GM19193 (cell line): Measurements from ENCODE around the gene HERC3.

Experiments
- POLR2A ChIP-seq: IDR thresholded peaks from 4 replicates; pipeline ENCODE4 v1.6.1; 2011; ENCODE audit not compliant: insufficient read depth, insufficient read length; ENCODE audit errors: extremely low read depth

HERC3 gene

DNA sequence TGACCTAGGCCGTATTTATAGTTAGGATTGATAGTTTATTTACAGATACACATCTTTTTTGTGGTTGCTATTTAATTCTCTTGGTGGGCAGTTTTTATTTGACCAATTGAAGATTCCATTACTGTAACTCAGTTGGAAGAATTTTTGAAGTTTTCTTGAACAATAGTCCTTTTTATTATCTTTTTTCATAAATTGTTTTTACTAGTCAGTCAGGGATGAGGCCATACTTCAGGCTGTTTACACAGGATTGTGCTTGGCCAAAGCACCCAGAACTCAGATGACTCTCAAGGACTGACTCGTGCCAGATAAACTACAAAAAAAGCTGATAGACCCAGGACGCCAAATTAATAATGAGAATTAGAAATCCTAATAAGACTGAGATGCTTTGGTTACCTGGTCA is 7.0 kb downstream of the HERC3 start:
- TF ChIP-seq POLR2A: no peak

DNA sequence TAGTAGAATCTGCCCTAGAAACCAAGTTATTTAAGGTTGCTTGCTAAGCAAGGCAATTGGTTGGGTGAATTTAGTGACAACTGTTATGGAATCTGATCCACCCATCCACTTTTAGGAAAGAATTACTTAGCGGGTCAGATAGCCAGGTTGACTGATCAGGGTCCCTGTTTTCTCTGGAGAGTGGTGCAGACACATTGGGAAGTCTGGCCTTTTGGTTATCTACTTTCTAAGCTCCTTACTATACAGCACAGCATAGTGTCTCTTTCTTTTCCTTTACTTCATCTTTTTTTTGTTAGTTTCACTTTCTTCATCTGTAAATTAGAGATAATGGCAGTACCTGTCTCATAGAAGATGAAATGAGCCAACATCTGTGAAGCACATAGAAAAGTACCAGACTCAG is 7.4 kb downstream of the HERC3 start:
- TF ChIP-seq POLR2A: no peak

DNA sequence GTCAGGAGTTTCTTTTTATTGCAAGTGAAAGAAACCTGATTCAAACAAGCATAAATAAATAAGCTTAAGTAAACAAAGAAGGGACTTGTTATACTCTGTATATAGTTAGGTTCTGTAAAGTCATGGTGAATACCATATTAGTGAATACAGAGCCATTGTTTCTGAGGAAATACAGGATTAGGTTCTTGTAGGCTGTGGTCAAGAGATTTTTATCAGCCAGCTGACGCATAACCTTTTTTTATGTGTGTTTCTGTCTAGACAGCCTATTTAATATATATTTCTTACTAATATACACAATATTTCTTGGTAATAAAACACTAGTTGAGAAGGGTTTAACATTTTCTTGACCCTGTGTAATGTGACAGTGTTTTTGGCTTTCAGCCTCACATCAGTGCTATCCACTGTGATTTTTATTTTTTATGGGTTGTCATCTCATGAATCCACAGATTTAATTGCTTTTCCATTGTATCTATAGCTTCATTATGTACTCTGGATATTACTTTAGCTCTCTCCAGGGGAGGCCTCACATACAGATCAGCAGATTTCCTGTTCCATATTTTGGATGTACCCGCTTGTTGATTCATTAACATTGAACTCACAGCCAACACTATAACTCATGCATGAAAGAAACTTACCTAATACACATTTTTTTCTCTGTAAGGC is 8.0 kb downstream of the HERC3 start:
- no peak for TF ChIP-seq POLR2A

DNA sequence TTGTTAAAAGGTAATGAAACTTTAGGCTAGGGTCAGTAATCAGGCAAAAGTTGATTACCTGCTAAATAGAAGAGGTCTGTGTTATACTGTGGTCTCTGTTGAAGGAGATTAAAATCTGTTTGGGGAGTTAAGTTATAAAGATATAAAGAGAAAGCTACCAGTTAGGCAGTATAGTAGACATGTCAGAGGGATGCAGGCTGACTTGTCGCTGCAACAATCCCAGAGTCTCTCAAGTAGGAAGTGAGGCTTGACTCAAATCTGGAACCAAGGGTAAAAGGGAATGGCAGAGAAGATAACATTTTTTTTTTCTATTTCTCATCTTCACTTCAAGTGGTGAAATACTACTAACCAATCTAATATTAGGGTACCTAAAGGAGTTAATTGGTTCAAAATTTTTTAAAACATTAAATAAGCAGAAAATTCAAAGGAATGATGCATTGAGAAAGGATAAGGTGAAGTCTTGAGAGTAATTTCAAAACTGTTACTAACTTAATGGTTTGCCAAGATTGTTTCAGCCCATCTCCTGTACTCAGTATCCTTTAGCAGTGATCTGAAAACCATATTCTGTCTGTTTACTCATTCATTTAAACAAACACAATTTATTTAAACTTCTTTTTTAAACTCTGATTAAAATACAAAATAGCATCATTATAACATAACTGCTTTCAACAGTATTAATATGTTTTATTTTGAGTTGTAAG is 12.8 kb downstream of the HERC3 start:
- no peak for TF ChIP-seq POLR2A

DNA sequence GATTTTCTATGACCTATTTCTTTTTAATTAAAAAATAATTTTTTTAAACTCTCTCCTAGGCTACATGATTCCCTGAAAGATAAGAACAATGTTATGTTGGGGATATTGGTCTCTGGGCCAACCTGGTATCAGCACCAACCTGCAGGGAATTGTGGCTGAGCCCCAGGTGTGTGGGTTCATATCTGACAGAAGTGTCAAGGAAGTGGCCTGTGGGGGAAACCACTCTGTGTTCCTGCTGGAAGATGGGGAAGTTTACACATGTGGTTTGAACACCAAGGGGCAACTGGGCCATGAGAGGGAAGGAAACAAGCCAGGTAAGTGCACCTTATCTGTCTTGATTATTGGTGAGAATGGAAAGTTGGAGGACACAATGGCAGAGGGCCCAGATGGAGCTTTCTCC is 13.5 kb downstream of the HERC3 start:
- no peak for TF ChIP-seq POLR2A

DNA sequence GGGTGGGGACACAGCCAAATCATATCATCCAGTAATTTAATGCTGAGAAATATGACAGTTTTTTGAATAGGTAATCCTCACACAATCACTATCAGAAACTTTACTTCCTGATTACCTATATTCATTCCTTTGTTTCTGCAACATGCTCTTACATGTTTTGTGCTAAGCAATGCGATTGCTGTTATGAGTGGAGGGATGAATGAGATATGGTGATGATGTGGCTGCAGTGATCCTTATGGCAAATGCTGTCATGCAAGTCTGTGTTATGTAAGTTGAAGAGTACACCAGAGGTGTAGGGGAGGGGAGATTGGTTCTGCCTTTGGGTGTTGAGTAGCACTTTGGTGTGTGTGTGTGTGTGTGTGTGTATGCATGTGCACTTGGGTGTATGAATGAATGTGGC is 14.6 kb downstream of the HERC3 start:
- TF ChIP-seq POLR2A: no peak

DNA sequence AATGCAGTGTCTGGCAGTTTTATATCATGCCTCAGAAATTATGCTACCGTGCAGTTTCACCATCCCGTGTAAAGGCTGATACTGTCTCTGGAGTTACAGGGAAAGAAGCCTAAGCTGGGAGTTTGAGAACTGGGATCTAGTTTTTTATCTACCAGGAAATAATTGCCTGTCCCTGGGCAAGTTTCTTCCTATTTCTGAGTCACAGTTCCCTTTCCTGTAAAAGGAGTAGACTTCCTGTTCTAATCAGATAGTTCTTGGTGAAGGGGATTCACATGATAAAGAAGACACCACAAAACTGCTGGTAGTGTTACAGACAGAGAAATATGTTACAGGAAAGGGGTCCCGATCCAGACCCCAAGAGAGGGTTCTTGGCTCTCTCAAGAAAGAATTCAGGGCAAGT is 17.1 kb downstream of the HERC3 start:
- no peak for TF ChIP-seq POLR2A

DNA sequence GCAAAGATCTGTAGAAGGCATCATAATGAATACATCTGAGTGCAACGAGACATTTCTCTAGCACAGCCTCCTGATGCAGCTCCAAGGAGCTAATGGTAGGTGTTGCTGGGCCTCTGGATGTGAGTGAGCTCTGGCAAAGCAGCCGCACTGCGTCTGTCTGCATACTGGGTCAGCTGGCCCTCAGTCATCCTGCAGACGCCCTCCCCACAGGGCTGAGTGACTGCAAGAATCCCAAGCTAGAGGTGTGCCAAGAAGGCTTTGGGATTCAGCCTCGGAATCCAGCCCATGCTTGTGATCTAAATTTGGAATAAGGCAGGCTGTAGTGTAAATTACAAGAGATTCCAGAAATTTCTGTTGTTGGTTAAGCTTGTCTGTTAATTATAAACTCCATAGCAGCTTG is 18.5 kb downstream of the HERC3 start:
- no peak for TF ChIP-seq POLR2A

DNA sequence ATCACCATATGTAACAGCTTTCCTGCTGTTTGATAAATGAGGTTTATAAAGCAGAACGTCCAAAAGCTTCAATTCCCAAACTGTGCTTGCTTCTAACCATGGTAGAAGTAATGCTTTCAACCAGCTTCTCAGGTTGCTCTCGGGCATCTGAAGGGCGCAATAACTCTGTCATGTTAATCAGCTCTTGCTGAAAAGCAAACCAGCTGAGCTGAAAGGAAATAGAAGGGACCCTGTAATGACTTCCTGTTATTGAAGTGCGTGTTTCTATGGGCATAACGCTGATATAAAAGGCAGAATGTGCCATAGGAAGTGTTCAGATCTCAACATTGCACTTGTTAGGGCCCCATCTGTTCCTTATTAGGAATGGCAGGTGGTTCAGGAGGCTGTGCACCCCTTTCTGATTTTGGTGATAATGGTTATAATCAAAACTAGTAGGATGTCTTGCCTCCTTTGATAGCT is 21.2 kb downstream of the HERC3 start:
- TF ChIP-seq POLR2A: no peak

DNA sequence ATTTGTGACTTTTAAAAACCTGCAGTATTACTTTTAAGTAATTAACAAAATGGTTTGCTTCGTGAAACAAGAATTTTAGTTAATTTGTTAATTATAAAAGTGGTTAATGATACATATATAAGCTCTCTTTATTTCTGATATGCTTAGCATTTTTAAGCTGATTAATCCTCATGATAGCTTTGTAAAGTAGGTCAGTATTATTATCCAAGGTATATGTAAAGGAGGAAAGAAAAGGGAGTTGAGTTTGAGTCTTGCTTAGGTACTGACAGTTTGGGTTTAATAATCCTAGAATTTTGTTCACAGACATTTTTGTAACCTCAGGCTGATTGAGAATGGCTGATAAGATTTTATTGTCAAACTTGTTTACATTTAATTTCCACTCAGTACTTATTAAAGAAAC is 21.8 kb downstream of the HERC3 start:
- no peak for TF ChIP-seq POLR2A

DNA sequence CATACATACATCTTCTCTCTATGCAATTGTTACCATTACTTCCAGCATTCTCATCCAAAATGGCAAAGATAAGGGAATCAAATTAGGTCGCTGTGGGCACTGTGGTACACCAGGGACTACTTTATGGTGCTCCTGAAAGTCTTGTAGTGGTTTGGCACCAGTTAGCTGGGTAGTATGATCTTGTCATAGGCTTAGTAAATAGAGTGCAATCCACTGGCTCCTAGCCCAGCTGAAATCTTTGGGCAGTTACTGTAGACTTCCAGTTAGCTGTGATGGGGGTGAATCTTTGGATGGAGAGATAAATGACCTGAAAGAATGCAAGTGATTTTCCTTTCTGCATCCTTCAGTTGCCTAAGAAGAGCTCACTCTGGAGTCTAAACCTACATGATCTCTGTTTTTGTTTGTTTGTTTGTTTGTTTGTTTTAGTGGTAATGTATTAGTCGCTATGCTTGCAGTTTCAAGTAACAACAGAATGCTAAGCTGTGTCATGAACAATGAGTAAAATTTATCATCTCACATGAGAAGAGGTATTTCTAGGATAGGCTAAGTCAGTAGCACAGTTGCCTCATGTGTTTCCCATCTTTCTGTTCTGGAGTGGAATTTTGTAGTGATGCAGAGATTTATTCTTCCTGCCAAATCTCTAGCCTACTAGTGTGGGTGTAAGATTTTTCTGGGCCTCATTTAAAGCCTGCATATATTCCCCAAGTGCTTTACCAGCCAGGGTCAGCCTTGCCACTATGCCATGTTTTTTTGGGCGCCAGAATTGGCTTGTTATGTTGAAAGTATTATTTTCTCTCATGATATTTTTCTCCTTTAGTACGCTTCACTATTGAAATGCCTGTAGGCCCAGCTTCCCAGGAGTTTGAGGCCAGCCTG is 24.2 kb downstream of the HERC3 start:
- no peak for TF ChIP-seq POLR2A

DNA sequence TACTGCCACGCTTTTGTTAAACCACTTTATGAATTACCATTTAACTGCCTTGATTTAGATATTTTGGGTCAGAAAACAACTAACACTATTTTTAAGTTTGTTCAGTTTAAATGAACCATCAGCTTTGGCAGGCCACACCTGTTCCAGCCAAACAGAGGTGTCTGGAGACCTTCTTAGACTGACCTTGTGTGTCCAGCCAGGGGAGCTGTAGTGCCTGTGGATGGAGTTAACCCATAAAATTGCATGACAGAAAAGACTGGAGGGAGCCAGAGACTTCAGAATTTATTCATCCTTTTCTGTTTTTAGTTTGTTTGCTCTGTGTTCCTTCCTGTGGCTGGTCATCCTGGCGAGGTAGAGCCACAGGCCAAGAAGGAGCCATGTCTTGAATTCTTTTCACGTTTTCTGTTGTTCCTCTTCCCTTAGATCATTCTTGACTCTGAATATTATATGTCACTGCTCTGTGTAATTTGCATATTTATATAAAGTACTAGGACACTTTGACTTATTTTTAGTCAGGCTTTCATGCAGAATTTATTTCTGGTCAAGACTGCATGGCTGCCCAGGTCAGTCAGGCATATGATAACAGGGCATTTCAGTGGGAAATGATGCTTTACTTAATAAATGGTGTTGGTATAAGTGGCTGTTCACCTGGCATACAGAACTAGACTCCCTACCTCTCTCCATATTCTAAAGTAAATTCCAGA is 26.7 kb downstream of the HERC3 start:
- no peak for TF ChIP-seq POLR2A

DNA sequence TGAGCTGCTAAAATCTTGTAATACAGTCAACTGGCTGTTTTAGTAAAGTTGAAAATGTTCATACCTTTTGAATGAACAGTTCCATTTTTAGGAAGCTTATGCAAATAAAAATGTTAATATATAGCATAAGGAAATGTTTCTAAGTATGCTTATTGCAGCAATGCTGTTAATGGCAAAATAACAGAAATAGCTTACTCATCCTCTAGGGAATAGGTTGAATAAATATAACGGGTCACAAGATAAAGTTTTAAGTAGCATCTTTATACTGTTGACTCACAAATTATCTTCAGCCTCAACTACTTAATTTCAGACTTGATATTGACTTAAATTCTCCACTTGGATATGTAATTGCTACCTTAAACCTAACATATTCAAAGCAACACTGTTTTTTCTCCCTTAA is 27.7 kb downstream of the HERC3 start:
- TF ChIP-seq POLR2A: no peak

DNA sequence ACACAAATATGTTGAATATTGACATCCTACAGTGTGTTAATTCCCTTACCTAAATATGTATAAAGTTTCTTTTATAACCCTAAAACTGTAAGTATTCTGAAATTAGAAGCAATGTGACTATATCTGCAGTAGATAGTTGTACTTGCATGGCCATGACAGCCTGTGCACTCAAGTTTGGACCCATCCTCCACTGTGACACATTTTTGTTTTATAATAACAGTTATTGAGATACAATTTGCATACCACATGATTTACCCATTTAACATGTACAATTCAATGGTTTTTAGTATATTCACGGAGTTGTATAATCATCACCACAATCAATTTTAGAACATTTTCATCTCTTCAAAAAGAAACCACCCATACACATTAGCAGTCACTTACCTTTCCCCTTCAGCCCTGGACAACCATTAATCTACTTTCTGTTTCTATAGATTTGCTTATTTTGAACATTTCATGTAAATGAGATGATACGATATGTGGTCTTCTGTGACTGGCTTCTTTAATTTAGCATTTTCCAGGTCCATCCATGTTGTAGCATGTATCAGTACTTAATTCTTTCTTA is 29.6 kb downstream of the HERC3 start:
- TF ChIP-seq POLR2A: no peak

DNA sequence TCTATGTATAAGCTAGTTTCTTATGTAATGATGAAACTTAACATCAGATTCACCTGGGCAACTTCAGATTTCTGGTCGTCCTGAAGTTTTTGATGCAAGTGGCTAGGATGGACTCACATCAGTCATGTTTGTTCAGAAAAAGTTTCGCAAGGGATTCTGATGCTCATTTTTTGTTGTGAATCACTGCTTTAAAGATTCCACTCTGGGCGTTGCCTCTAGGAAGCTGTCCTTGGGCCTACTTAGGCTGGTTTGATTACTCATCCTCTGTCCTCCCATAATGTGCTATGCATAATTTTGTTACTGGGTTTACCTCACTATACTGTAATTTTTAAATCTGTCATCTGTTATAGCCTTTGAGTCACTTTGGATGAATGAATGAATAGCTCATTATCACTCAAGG is 30.8 kb downstream of the HERC3 start:
- TF ChIP-seq POLR2A: no peak
